K562 (cell line): Measurements from ENCODE around the gene ARHGAP42. TPM values are rescaled to one million over a fixed set of nuclear protein-coding genes. Genes with fewer than 3 reads are reported as not detected.

Experiments
- ATAC-seq: fragments of 200-7000 bp; cut with Tn5 transposase; 3 replicates; pipeline ENCODE4 v1.9.1; 2020; ENCODE audit warnings: moderate library complexity
- BruUV-seq: library from RNA; stranded (reverse); fragments of 400-500 nt; replicated peaks from 2 replicates; lab custom pipeline; 2021; lab: Mats Ljungman, UMichigan
- CTCF ChIA-PET: fragments of 300-600 bp; formaldehyde crosslinking; extraction: SDS; loops from one replicate; lab custom pipeline; 2021; ENCODE audit warnings: low intra/inter-chr PET ratio; lab: Yijun Ruan, JAX
- POLR2A ChIA-PET: fragments of 300-600, 350-650 bp; sonication (Branson Sonifier 250); formaldehyde crosslinking; extraction: SDS; loops from one replicate; lab custom pipeline; 2021; ENCODE audit warnings: antibody characterized with exemption, inconsistent platforms; lab: Yijun Ruan, JAX
- DNase-seq, 4 experiments: peaks; one replicate each; pipeline versions ENCODE4 v3.0.0 to v3.0.0-alpha.2; 2011 to 2018; ENCODE audit warnings: low spot score in 3 of 4, mixed read lengths in 3 of 4; ENCODE audit errors: extremely low read depth in 1 of 4
- FAIRE-seq: peaks from 2 replicates; lab custom pipeline; 2011; peaks lifted over from hg19 to GRCh38; lab: Jason Lieb, UNC
- H2AFZ ChIP-seq: 2 replicates; pipeline ENCODE4 v1.6.0; 2011; ENCODE audit warnings: low read depth, low read length, control low read depth, inconsistent platforms
- H3K27ac ChIP-seq: fragments of 200-600 bp; 3 replicates; pipeline ENCODE4 v1.8.0; 2011; ENCODE audit warnings: low read depth, mild to moderate bottlenecking, control low read depth, inconsistent platforms, low read length, moderate library complexity, mixed read lengths; ENCODE audit errors: extremely low read depth
- H3K27me3 ChIP-seq, 2 experiments: fragments of 300-600 bp in 1 of 2; 2 replicates in 1 of 2; 3 replicates in 1 of 2; pipeline versions ENCODE4 v1.6.0 to v1.8.0; 2011; ENCODE audit warnings: inconsistent platforms in 2 of 2, low read length in 2 of 2, mild to moderate bottlenecking in 1 of 2, mixed read lengths in 1 of 2, moderate library complexity in 1 of 2; ENCODE audit not compliant: control insufficient read depth in 2 of 2, insufficient read depth in 2 of 2
- H3K36me3 ChIP-seq: fragments of 300-600 bp; 3 replicates; pipeline ENCODE4 v1.8.0; 2011; ENCODE audit warnings: mild to moderate bottlenecking, low read length, inconsistent platforms; ENCODE audit not compliant: control insufficient read depth, insufficient read depth
- H3K4me1 ChIP-seq, 2 experiments: fragments of 200-600 bp in 1 of 2; replicated peaks in 1 of 2; 2 replicates in 1 of 2; 3 replicates in 1 of 2; pipeline versions ENCODE4 v1.5.1 to v1.8.0; 2011; ENCODE audit warnings: inconsistent platforms in 2 of 2, low read length in 2 of 2, mild to moderate bottlenecking in 1 of 2, mixed read lengths in 1 of 2, moderate library complexity in 1 of 2; ENCODE audit not compliant: control insufficient read depth in 2 of 2, insufficient read depth in 2 of 2
- H3K4me2 ChIP-seq: 2 replicates; pipeline ENCODE4 v1.6.1; 2011; ENCODE audit warnings: low read length, control low read depth, inconsistent platforms, mixed read lengths; ENCODE audit not compliant: insufficient read depth
- H3K4me3 ChIP-seq: fragments of 200-600 bp; sonication (generic), shearing (Covaris generic); 2 replicates; pipeline ENCODE4 v1.5.1; 2016; ENCODE audit warnings: control low read depth, inconsistent platforms
- H3K79me2 ChIP-seq: fragments of 200-600 bp; 3 replicates; pipeline ENCODE4 v1.8.0; 2011; ENCODE audit warnings: low read length, inconsistent platforms; ENCODE audit not compliant: control insufficient read depth, insufficient read depth
- H3K9ac ChIP-seq, 2 experiments: 2 replicates each; pipeline versions ENCODE4 v1.6.0 to v1.6.1; 2011; ENCODE audit warnings: low read depth in 2 of 2, low read length in 2 of 2, control low read depth in 1 of 2, inconsistent platforms in 1 of 2, mild to moderate bottlenecking in 1 of 2, mixed read lengths in 1 of 2; ENCODE audit not compliant: insufficient read depth in 1 of 2
- H3K9me1 ChIP-seq: one replicate; pipeline ENCODE4 v1.6.0; 2011; ENCODE audit warnings: inconsistent platforms, mild to moderate bottlenecking, low read length, moderate library complexity; ENCODE audit not compliant: control insufficient read depth, insufficient read depth
- H3K9me3 ChIP-seq: replicated peaks from 2 replicates; pipeline ENCODE4 v1.5.1; 2011; ENCODE audit warnings: low read depth, low read length, inconsistent platforms; ENCODE audit not compliant: control insufficient read depth, insufficient read depth
- H4K20me1 ChIP-seq: replicated peaks from 2 replicates; pipeline ENCODE4 v1.6.1; 2011; ENCODE audit warnings: low read length, inconsistent platforms, mixed read lengths; ENCODE audit not compliant: control insufficient read depth, insufficient read depth
- CC2D1A ChIP-seq: fragments of 450-650 bp; IDR thresholded peaks from 2 replicates; pipeline ENCODE4 v1.6.1; 2017; ENCODE audit warnings: mild to moderate bottlenecking
- ELF1 ChIP-seq: fragments of 200-800 bp; sonication (Bioruptor generic); IDR thresholded peaks from 2 replicates; pipeline ENCODE4 v1.6.1; 2016; ENCODE audit warnings: missing genetic modification characterization, missing compliant biosample characterization
- MYBL2 ChIP-seq, 2 experiments: fragments of 450-650 bp in 1 of 2; sonication (generic) in 1 of 2; formaldehyde crosslinking in 1 of 2; IDR thresholded peaks; 2 replicates each; pipeline versions ENCODE4 v1.6.1 to v1.8.1; 2017 to 2022; ENCODE audit warnings: borderline replicate concordance in 1 of 2, inconsistent platforms in 1 of 2, low read depth in 1 of 2, mild to moderate bottlenecking in 1 of 2, missing genetic modification reagents in 1 of 2, moderate library complexity in 1 of 2
- NCOA1 ChIP-seq: fragments of 450-650 bp; IDR thresholded peaks from 2 replicates; pipeline ENCODE4 v1.6.1; 2016; ENCODE audit warnings: low read depth
- NR1H2 ChIP-seq: sonication (generic); formaldehyde crosslinking; IDR thresholded peaks from 2 replicates; pipeline ENCODE4 v1.4.0; 2020; ENCODE audit warnings: mild to moderate bottlenecking, missing genetic modification reagents
- SLC30A9 ChIP-seq: fragments of 250-450 bp; sonication (Bioruptor Pico); IDR thresholded peaks from 2 replicates; pipeline ENCODE4 v1.8.0; 2022; ENCODE audit warnings: mild to moderate bottlenecking, moderate library complexity
- SMARCE1 ChIP-seq: fragments of 450-650 bp; IDR thresholded peaks from 2 replicates; pipeline ENCODE4 v1.7.1; 2016; ENCODE audit warnings: mild to moderate bottlenecking
- ZNF507 ChIP-seq: conservative IDR thresholded peaks from 2 replicates; pipeline ENCODE4 v1.6.1; 2017; ENCODE audit warnings: missing genetic modification characterization, missing compliant biosample characterization
- whole genome bisulfite sequencing: fragments of 100-300 bp; shearing (Covaris generic); methylation state at CpG from one replicate; pipeline ENCODE4 v1.1.6; 2016; ENCODE audit warnings: low coverage, mixed read lengths; ENCODE audit not compliant: insufficient coverage; ENCODE audit errors: missing lambda C conversion rate; 5-methylcytosine and 5-hydroxymethylcytosine counted together
- in situ Hi-C: fragments of 300-500 bp; cut with MboI; formaldehyde crosslinking; loops from 4 replicates; pipeline ENCODE4 v1.15.0; 2018; ENCODE audit warnings: inconsistent platforms, mixed read lengths
- intact Hi-C: fragments of 100-400 bp; cut with micrococcal nuclease; formaldehyde crosslinking; loops from 2 replicates; pipeline ENCODE4 v1.14.2; 2022
- polyA plus RNA-seq, 8 experiments: library from polyadenylated mRNA; depleted of rRNA in 4 of 8; stranded (reverse) in 5 of 8; unstranded in 3 of 8; fragments of >200 nt; fragmentation: Nextera tagmentation in 2 of 8; fragmentation: Illumina TruSeq in 1 of 8; extraction: Ambion mirVana in 2 of 8; extraction: Trizol in 1 of 8; gene quantifications; 2 replicates each; pipeline versions ENCODE4 v1.2.1 to v1.2.3, GENCODE V29; 2011 to 2014; ENCODE audit warnings: inconsistent platforms in 1 of 8, missing spikeins in 1 of 8
- total RNA-seq, 7 experiments: library from RNA; depleted of rRNA in 6 of 7; stranded (reverse); fragments of >200 nt in 6 of 7; fragmentation: Illumina TruSeq in 2 of 7; extraction: Trizol in 2 of 7; gene quantifications; 2 replicates each; pipeline versions ENCODE4 v1.2.1 to v1.2.3, GENCODE V29; 2011 to 2021; ENCODE audit warnings: low replicate concordance in 1 of 7
- TF ChIP-seq, protein P1 (sequence below): sonication (generic); formaldehyde crosslinking; IDR thresholded peaks from 2 replicates; pipeline ENCODE4 v1.8.0; 2022; ENCODE audit warnings: missing genetic modification reagents, mild to moderate bottlenecking, borderline replicate concordance
- TF ChIP-seq, protein P2 (sequence below): IDR thresholded peaks from 2 replicates; pipeline ENCODE4 v1.6.1; 2016; ENCODE audit warnings: missing genetic modification characterization, missing compliant biosample characterization
- TF ChIP-seq, protein P3 (sequence below): conservative IDR thresholded peaks from 2 replicates; pipeline ENCODE4 v1.6.1; 2011; ENCODE audit warnings: low read depth, mild to moderate bottlenecking, low read length; ENCODE audit not compliant: control insufficient read depth
- TF ChIP-seq, protein P4 (sequence below): sonication (generic); formaldehyde crosslinking; IDR thresholded peaks from 2 replicates; pipeline ENCODE4 v1.8.1; 2023; ENCODE audit warnings: mild to moderate bottlenecking, missing genetic modification reagents
- TF ChIP-seq, protein P5 (sequence below): fragments of 250-450 bp; sonication (Bioruptor Pico); IDR thresholded peaks from 2 replicates; pipeline ENCODE4 v1.5.0; 2021; ENCODE audit warnings: mild to moderate bottlenecking, borderline replicate concordance

Gene ARHGAP42
- total and polyA plus RNA-seq, 9 of the 15 experiments (the other 6 are each of a cell fraction or from before 2014, with no cell fraction given): 0.95 to 6.1 (median 2.4) TPM

DNA sequence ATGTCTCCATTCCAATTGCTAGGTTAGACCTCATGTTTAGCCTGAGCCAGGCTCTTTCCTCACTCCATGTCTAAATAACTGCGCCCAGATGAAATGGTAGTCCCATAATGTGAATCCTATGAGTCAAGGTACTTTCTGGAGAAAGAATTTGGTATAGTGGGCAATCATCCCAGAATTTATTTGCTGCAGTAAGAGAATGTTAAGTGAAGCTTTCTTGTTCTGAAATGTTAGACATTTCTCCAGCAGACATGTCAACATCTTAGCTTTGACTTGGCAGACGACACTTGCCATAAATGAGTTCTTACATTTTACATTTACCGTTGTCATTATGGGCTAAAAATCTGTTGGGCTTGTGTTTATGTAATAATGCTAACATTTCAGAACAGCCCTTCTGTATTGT lies 277.3 kb downstream of the ARHGAP42 start:
- no TSS peak for BruUV-seq
- no peak overlapping the region for H3K4me2 ChIP-seq
- in situ Hi-C loops (no loop called here), intact Hi-C loops (no loop called here)
- WGBS: 58% methylated on average over 3 of the region's 3 CpGs
- POLR2A ChIA-PET: no interaction called here
- no peaks in the 10 kb centered on the region for H4K20me1 ChIP-seq
- no peak overlapping the region for H3K27ac ChIP-seq
- ATAC-seq (no peak), DNase-seq (no peak), FAIRE-seq (no peak)
- no peaks in the 10 kb centered on the region for H3K79me2 ChIP-seq
- peaks cover 3% of the 10 kb centered on the region; the same call in 2 of the 3 replicates for H3K36me3 ChIP-seq
- no peaks in the 10 kb centered on the region; a peak in 1 of 5 replicates for H3K4me1 ChIP-seq
- H3K4me3 ChIP-seq: no peak overlapping the region
- H2AFZ ChIP-seq: no peak overlapping the region
- H3K9me1 ChIP-seq: no peaks in the 10 kb centered on the region
- peaks cover 11% of the 10 kb centered on the region for H3K9me3 ChIP-seq
- CTCF ChIA-PET: no interaction called here
- no peaks in the 10 kb centered on the region for H3K27me3 ChIP-seq
- no peak overlapping the region for H3K9ac ChIP-seq
- no peak for TF ChIP-seq CC2D1A
- TF ChIP-seq, protein P1, sequence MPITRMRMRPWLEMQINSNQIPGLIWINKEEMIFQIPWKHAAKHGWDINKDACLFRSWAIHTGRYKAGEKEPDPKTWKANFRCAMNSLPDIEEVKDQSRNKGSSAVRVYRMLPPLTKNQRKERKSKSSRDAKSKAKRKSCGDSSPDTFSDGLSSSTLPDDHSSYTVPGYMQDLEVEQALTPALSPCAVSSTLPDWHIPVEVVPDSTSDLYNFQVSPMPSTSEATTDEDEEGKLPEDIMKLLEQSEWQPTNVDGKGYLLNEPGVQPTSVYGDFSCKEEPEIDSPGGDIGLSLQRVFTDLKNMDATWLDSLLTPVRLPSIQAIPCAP (CRISPR knock-in tag): no peak
- TF ChIP-seq ZNF507 (tag): no peak
- TF ChIP-seq, protein P2, sequence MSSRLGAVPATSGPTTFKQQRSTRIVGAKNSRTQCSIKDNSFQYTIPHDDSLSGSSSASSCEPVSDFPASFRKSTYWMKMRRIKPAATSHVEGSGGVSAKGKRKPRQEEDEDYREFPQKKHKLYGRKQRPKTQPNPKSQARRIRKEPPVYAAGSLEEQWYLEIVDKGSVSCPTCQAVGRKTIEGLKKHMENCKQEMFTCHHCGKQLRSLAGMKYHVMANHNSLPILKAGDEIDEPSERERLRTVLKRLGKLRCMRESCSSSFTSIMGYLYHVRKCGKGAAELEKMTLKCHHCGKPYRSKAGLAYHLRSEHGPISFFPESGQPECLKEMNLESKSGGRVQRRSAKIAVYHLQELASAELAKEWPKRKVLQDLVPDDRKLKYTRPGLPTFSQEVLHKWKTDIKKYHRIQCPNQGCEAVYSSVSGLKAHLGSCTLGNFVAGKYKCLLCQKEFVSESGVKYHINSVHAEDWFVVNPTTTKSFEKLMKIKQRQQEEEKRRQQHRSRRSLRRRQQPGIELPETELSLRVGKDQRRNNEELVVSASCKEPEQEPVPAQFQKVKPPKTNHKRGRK (tag): no peak
- no peak for TF ChIP-seq ELF1 (tag)
- TF ChIP-seq, protein P3, sequence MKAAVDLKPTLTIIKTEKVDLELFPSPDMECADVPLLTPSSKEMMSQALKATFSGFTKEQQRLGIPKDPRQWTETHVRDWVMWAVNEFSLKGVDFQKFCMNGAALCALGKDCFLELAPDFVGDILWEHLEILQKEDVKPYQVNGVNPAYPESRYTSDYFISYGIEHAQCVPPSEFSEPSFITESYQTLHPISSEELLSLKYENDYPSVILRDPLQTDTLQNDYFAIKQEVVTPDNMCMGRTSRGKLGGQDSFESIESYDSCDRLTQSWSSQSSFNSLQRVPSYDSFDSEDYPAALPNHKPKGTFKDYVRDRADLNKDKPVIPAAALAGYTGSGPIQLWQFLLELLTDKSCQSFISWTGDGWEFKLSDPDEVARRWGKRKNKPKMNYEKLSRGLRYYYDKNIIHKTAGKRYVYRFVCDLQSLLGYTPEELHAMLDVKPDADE: no peak
- TF ChIP-seq, protein P4, sequence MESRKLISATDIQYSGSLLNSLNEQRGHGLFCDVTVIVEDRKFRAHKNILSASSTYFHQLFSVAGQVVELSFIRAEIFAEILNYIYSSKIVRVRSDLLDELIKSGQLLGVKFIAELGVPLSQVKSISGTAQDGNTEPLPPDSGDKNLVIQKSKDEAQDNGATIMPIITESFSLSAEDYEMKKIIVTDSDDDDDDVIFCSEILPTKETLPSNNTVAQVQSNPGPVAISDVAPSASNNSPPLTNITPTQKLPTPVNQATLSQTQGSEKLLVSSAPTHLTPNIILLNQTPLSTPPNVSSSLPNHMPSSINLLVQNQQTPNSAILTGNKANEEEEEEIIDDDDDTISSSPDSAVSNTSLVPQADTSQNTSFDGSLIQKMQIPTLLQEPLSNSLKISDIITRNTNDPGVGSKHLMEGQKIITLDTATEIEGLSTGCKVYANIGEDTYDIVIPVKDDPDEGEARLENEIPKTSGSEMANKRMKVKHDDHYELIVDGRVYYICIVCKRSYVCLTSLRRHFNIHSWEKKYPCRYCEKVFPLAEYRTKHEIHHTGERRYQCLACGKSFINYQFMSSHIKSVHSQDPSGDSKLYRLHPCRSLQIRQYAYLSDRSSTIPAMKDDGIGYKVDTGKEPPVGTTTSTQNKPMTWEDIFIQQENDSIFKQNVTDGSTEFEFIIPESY (CRISPR knock-in tag): no peak
- TF ChIP-seq MYBL2 (IDR thresholded peaks at IDR 0.05; ENCODE audit: low read depth): no peak
- TF ChIP-seq MYBL2 (CRISPR knock-in tag; IDR thresholded peaks at IDR 0.05; ENCODE audit: borderline replicate concordance): no peak
- no peak for TF ChIP-seq SMARCE1
- TF ChIP-seq SLC30A9 (CRISPR knock-in tag): no peak
- TF ChIP-seq NCOA1: no peak
- TF ChIP-seq, protein P5, sequence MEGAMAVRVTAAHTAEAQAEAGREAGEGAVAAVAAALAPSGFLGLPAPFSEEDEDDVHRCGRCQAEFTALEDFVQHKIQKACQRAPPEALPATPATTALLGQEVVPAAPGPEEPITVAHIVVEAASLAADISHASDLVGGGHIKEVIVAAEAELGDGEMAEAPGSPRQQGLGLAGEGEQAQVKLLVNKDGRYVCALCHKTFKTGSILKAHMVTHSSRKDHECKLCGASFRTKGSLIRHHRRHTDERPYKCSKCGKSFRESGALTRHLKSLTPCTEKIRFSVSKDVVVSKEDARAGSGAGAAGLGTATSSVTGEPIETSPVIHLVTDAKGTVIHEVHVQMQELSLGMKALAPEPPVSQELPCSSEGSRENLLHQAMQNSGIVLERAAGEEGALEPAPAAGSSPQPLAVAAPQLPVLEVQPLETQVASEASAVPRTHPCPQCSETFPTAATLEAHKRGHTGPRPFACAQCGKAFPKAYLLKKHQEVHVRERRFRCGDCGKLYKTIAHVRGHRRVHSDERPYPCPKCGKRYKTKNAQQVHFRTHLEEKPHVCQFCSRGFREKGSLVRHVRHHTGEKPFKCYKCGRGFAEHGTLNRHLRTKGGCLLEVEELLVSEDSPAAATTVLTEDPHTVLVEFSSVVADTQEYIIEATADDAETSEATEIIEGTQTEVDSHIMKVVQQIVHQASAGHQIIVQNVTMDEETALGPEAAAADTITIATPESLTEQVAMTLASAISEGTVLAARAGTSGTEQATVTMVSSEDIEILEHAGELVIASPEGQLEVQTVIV (CRISPR knock-in tag): no peak
- no peak for TF ChIP-seq NR1H2
